ENCODE data around the gene OR2H2. TPM values are rescaled to one million over a fixed set of nuclear protein-coding genes. Genes with fewer than 3 reads are reported as not detected.

OR2H2 gene
- total RNA-seq, 1 donor from 2014 or later: not detected

GRCh38 chr6:29591677-29592076 lies 6.8 kb downstream of the OR2H2 start:
- DNase-seq (ENCODE audit: low spot score): no peak

- no peak for DNase-seq (ENCODE audit: low spot score)
Measured at GRCh38 chr6:29593199-29593855, 8.4 kb downstream of the OR2H2 start.

DNA sequence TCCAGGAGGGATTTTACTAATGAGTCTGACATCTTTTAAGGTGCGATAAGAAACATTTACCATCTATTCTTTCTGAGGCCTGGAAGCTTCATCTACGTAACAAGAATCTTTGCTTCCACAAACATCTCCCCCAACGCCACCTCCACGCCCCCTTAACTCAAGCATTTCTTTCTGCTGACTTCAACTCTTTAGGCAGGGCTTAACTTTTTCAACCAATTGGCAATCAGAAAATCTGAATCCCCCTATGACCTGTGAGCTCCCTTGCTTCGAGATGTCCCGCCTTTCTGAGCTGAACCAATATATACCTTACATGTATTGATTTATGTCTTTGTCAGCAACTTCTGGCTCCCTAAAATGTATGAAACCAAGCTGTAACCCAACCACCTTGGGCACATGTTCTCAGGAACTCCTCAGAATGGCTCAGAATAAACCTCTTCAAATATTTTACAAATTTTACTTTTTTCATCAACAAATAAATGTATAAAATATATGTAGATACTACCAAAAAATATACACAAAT lies 11.5 kb downstream of the OR2H2 start:
- DNase-seq (ENCODE audit: low spot score): no peak

DNA sequence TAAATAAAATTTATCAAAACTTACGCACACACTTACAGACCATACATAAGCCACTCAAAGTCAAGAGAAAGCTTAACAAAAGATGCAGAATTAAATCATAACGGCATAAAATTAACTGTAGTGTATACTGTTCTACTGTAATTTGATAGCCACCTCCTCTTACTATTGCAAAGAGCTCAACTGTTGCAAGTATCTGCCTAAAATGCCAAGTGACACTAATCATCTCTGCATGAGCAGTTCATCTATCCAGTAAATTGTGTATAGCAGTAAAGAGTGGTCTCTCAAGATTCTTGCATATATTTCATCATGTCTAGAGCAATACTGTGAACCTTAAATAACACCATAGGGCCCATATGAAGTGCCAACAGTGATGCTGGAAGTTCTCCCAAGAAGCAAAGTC lies 12.3 kb downstream of the OR2H2 start:
- DNase-seq (ENCODE audit: low spot score): no peak

GRCh38 chr6:29598172-29598747 lies 13.3 kb downstream of the OR2H2 start:
- DNase-seq (ENCODE audit: low spot score): no peak

DNA sequence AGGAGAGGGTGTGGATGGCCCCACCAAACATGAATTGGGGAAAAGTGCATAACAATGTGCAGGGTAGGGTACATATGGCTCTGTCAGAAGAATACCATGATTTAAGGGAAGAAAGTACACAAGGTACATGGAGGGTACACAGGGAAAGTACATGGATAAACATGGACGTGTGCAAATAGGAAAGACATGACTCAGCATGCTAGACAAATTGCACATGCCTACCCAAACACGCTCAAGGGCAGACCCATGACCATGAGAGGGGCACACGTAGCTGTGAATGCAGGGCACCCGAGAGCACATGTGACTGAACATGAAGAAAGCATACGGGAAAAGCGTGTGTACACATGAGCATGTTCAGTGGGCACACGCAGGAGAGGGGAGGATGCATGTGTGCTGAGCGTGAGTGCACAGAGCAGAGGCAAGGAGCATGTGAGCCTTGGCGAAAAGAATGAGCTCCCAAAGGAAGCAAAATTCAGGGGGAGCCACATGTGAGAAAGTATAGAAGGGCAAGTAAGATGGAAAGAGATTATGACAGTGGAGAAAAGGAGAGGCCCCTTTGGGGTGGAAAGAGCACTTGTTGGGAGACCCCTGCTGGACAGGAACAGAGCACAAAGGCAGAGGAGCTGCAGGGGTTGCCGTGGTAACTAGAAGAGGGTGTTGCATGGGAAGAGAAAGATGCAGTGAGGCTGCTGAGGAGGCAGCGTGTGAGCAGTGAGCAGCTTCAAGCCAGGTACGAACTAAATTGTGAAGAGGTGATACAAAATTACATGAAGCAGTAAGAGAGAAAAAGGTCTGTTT lies 17.8 kb downstream of the OR2H2 start:
- no peak for DNase-seq (ENCODE audit: low spot score)

GRCh38 chr6:29603456-29603855 lies 18.5 kb downstream of the OR2H2 start:
- no peak for DNase-seq (ENCODE audit: low spot score)

- DNase-seq (ENCODE audit: low spot score): no peak
Measured at GRCh38 chr6:29603930-29604329, 19.0 kb downstream of the OR2H2 start.

DNA sequence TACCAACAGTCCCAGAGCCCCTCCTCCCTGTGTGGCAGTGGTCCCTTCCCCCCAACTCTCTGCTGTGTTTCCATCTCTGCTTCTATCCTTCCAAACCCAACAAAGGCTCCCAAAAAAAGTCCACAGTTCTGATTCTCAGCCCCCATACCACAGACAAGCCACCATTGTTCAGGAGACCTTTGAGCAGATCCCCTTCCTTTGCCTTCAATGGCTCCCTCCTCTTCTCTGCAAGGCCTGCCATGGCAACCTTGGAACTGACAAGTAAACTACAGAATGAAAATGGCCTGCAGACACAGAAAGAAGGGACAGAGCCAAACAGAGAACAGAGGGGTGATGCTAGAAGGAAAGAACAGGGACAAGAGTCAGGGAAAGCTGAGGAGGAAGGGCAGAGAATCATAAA lies 23.2 kb downstream of the OR2H2 start:
- DNase-seq (ENCODE audit: low spot score): no peak

DNA sequence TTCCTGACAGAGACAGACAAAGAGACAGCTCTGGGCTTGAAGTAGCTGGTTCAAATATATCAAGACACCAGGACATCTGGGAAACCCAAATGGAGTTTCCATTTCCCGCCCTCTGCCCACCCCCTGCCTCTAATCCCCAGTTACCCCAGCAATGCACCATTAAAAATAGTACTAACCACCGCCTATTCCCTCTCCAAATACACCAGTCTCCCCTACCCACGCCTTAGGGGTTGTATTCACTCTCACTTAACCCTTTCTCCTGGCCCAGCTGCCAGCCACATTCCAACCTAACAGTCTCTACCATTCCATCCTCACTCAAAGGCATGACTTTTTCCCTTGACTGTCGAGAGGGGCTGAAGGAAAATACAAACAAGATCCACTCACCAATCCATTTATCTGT lies 25.6 kb downstream of the OR2H2 start:
- DNase-seq (ENCODE audit: low spot score): no peak

DNA sequence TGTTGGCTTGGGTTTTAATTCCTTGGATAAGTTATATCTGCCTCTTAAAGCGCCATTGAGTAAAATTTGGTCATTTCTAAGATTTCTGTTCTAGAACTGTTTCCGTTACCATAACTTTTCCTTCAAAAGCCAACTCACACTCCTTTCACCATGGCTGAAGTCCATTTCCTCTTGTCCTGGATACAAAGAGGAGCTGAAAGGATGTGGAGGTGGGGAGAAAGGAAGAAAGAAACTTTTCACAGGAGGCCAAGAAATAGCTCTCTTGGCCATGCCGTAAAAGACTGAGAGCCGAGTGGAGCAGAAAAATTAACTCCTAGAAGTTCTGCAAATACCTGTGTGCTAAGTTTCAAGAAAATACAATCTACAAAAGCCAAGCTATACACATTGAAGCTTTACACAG lies 26.5 kb downstream of the OR2H2 start:
- DNase-seq (ENCODE audit: low spot score): no peak

- DNase-seq (ENCODE audit: low spot score): no peak
Measured at GRCh38 chr6:29617782-29618554, 33.0 kb downstream of the OR2H2 start.

DNA sequence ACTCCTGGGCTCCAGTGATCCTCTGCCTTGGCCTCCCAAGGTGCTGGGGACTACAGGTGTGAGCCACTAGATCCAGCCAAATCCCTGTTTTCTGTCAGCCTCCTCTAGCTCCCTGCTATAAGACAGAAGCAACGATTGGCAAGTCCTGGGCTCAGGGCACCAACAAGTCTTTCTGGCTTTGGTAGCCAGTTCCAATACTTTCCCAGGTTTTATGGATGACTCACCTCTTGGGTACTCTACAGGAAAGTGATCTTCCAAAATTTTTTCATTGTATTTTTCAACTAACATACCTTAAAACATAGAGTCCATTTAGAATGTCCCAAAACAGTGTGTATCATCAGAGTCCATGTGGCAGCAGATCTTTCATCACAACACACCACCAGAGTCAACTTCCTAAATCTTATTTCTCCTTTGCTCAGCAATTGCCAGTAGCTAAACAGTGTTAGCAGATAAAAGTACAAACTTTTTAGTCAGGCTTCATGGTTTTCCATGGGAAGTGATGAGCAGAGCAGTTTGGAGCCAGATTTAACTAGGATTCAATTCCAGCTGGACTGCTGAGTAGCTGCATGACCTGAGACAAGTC lies 34.7 kb downstream of the OR2H2 start:
- DNase-seq (ENCODE audit: low spot score): no peak

GRCh38 chr6:29620630-29621029 lies 35.7 kb downstream of the OR2H2 start:
- DNase-seq (ENCODE audit: low spot score): no peak

- DNase-seq (ENCODE audit: low spot score): no peak
Measured at GRCh38 chr6:29624520-29624961, 39.6 kb downstream of the OR2H2 start.

GRCh38 chr6:29625337-29625930 lies 40.5 kb downstream of the OR2H2 start:
- DNase-seq (ENCODE audit: low spot score): no peak

GRCh38 chr6:29626948-29627754 lies 42.2 kb downstream of the OR2H2 start:
- no peak for DNase-seq (ENCODE audit: low spot score)

- DNase-seq (ENCODE audit: low spot score): peak; percentile 75
Measured at GRCh38 chr6:29627755-29628418, 43.0 kb downstream of the OR2H2 start.

DNA sequence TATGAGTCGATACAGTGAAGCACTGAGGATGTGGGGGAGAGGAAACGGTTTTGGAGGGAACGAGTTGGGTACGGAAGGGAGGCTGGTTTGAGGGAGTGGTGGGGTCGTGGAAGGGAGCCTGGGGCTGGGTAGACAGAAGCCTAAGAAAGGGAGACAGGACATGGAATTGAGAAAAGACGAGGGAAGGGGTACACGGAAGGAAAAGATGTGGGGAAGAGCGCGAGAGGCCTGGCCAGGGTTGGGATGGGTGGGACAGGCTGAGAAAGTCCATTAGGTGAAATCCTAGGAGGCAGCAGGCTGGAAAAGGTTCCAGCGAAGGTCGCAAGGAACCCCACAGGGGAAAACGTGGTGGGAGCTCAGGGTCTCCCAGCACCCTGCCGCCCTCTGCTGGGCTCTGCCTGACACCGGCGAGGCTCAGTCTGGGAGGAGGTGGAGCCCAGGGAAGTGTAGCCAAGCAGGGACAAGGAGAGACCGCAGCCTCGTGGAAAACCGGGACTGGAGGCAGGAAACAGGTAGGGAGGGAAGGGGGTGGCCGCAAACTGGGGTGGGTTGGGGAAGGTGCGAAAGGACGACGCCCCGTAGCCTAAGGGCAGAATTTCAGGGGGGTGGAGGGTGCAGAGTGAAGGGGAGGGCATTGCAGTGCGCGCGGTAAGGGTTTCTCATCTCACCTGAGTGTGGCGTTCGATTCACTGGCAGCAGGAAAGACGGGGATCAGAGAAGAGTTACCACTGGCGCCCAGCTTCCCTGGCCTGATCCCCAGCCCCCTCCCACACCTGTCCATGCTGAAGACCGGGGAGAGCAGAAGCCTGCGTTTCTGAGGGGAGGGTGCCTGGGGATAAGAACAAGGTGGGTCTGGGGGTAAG lies 43.7 kb downstream of the OR2H2 start:
- peak; percentile 78 for DNase-seq (ENCODE audit: low spot score)
